SK-N-SH (cell line): ENCODE results near the gene PRLH. TPM values are rescaled to one million over a fixed set of nuclear protein-coding genes. Genes with fewer than 3 reads are reported as not detected.

Experiments
- CTCF ChIA-PET: fragments of 300-600, 350-600 bp; formaldehyde crosslinking; extraction: SDS; loops from one replicate; lab custom pipeline; 2021; lab: Yijun Ruan, JAX
- POLR2A ChIA-PET: fragments of 350-600 bp; sonication (Branson Sonifier 250); formaldehyde crosslinking; extraction: SDS; loops from one replicate; lab custom pipeline; 2020; ENCODE audit warnings: antibody characterized with exemption, inconsistent platforms; lab: Yijun Ruan, JAX
- DNase-seq: peaks from one replicate; pipeline ENCODE4 v3.0.0; 2012
- H2AFZ ChIP-seq: fragments of 200-600 bp; sonication (generic); 2 replicates; pipeline ENCODE4 v1.8.1; 2016; ENCODE audit warnings: antibody characterized with exemption, mild to moderate bottlenecking, low read depth
- H3F3A ChIP-seq: fragments of 200-600 bp; sonication (generic); replicated peaks from 2 replicates; pipeline ENCODE3; 2016; ENCODE audit warnings: antibody characterized with exemption, mild to moderate bottlenecking; ENCODE audit not compliant: insufficient read depth
- H3K27ac ChIP-seq, 2 experiments: fragments of 200-500 bp in 1 of 2; fragments of 200-600 bp in 1 of 2; sonication (Bioruptor generic) in 1 of 2; sonication (generic), shearing (Covaris generic) in 1 of 2; 2 replicates each; pipeline versions ENCODE4 v1.5.1 to v1.6.1; 2014 to 2016; ENCODE audit warnings: low read depth in 2 of 2, inconsistent platforms in 1 of 2, low read length in 1 of 2, mild to moderate bottlenecking in 1 of 2, mixed read lengths in 1 of 2
- H3K27me3 ChIP-seq: fragments of 200-600 bp; sonication (generic), shearing (Covaris generic); 2 replicates; pipeline ENCODE4 v1.6.1; 2016; ENCODE audit warnings: mixed run types; ENCODE audit not compliant: insufficient read depth
- H3K36me3 ChIP-seq, 2 experiments: fragments of 200-500 bp in 1 of 2; fragments of 200-600 bp in 1 of 2; sonication (Bioruptor generic) in 1 of 2; sonication (generic) in 1 of 2; replicated peaks in 1 of 2; 2 replicates each; pipeline versions ENCODE3 to v1.5.1; 2014 to 2016; ENCODE audit warnings: low read length in 1 of 2, mild to moderate bottlenecking in 1 of 2; ENCODE audit not compliant: insufficient read depth in 2 of 2, control insufficient read depth in 1 of 2
- H3K4me1 ChIP-seq, 2 experiments: fragments of 200-500 bp in 1 of 2; fragments of 200-600 bp in 1 of 2; sonication (Bioruptor generic) in 1 of 2; sonication (generic), shearing (Covaris generic) in 1 of 2; 2 replicates each; pipeline versions ENCODE4 v1.5.1 to v1.6.1; 2014 to 2016; ENCODE audit warnings: low read depth in 1 of 2, low read length in 1 of 2, mixed run types in 1 of 2; ENCODE audit not compliant: insufficient read depth in 2 of 2, control insufficient read depth in 1 of 2
- H3K4me2 ChIP-seq: fragments of 200-600 bp; sonication (generic), shearing (Covaris generic); 2 replicates; pipeline ENCODE4 v1.6.1; 2017; ENCODE audit warnings: mixed run types
- H3K4me3 ChIP-seq, 2 experiments: fragments of 200-500 bp in 1 of 2; fragments of 200-600 bp in 1 of 2; sonication (Bioruptor generic) in 1 of 2; sonication (generic), shearing (Covaris generic) in 1 of 2; 2 replicates each; pipeline versions ENCODE4 v1.5.1 to v1.8.1; 2014 to 2016; ENCODE audit warnings: low read depth in 2 of 2, inconsistent platforms in 1 of 2, low read length in 1 of 2, mild to moderate bottlenecking in 1 of 2, mixed read lengths in 1 of 2, moderate library complexity in 1 of 2
- H3K79me2 ChIP-seq: fragments of 200-600 bp; sonication (generic); 2 replicates; pipeline ENCODE4 v1.8.1; 2017; ENCODE audit warnings: mild to moderate bottlenecking; ENCODE audit not compliant: insufficient read depth
- H3K9ac ChIP-seq: fragments of 200-600 bp; sonication (generic); 2 replicates; pipeline ENCODE4 v1.6.1; 2017; ENCODE audit warnings: mixed run types
- H3K9me2 ChIP-seq: fragments of 200-600 bp; sonication (generic); 2 replicates; pipeline ENCODE4 v1.6.1; 2017; ENCODE audit warnings: mixed run types
- H3K9me3 ChIP-seq: fragments of 200-600 bp; sonication (generic); 2 replicates; pipeline ENCODE4 v1.6.1; 2017; ENCODE audit warnings: mixed run types, mild to moderate bottlenecking, moderate library complexity
- H4K20me1 ChIP-seq: fragments of 200-600 bp; sonication (generic); 2 replicates; pipeline ENCODE4 v1.6.1; 2017; ENCODE audit warnings: mild to moderate bottlenecking, mixed run types; ENCODE audit not compliant: insufficient read depth
- CHD2 ChIP-seq: fragments of 150-350 bp; IDR thresholded peaks from 2 replicates; pipeline ENCODE4 v1.6.1; 2018; ENCODE audit warnings: low read length; ENCODE audit not compliant: partially characterized antibody
- EP300 ChIP-seq, 2 experiments: IDR thresholded peaks; 2 replicates each; pipeline versions ENCODE4 v1.4.0 to v1.6.1; 2012; ENCODE audit warnings: borderline replicate concordance in 1 of 2, low read depth in 1 of 2, low read length in 1 of 2
- FOSL2 ChIP-seq: IDR thresholded peaks from 2 replicates; pipeline ENCODE4 v1.4.0; 2012; ENCODE audit warnings: low read depth, mild to moderate bottlenecking, moderate library complexity, borderline replicate concordance
- FOXJ3 ChIP-seq: sonication (generic); formaldehyde crosslinking; IDR thresholded peaks from 2 replicates; pipeline ENCODE4 v1.5.1; 2020; ENCODE audit warnings: mild to moderate bottlenecking, missing genetic modification reagents
- GABPA ChIP-seq: IDR thresholded peaks from 2 replicates; pipeline ENCODE4 v1.4.0; 2012; ENCODE audit warnings: low read depth, mild to moderate bottlenecking
- IRF3 ChIP-seq: fragments of 150-350 bp; IDR thresholded peaks from 2 replicates; pipeline ENCODE4 v1.6.1; 2016; ENCODE audit warnings: mild to moderate bottlenecking, low read depth, low read length
- MXI1 ChIP-seq: IDR thresholded peaks from 2 replicates; pipeline ENCODE4 v1.6.1; 2012; ENCODE audit warnings: mild to moderate bottlenecking, low read depth, low read length, improper control_type of control experiment
- NFIC ChIP-seq: IDR thresholded peaks from 2 replicates; pipeline ENCODE4 v1.4.0; 2012; ENCODE audit warnings: borderline replicate concordance
- REST ChIP-seq: IDR thresholded peaks from 2 replicates; pipeline ENCODE4 v1.6.1; 2012; ENCODE audit warnings: mild to moderate bottlenecking, low read depth, low read length, moderate library complexity
- RFX5 ChIP-seq: IDR thresholded peaks from 2 replicates; pipeline ENCODE4 v1.6.1; 2012; ENCODE audit warnings: mild to moderate bottlenecking, improper control_type of control experiment, low read length
- SMC3 ChIP-seq: IDR thresholded peaks from 2 replicates; pipeline ENCODE4 v1.6.1; 2012; ENCODE audit warnings: low read depth, low read length, improper control_type of control experiment
- TAF1 ChIP-seq: IDR thresholded peaks from 2 replicates; pipeline ENCODE4 v1.6.1; 2012; ENCODE audit warnings: low read depth, mild to moderate bottlenecking, low read length, moderate library complexity, borderline replicate concordance
- USF1 ChIP-seq: IDR thresholded peaks from 2 replicates; pipeline ENCODE4 v1.4.0; 2012; ENCODE audit warnings: low read depth, borderline replicate concordance
- WGBS: methylation state at CpG from one replicate; pipeline ENCODE4 v1.1.6; 2017; ENCODE audit warnings: low lambda C conversion rate; 5-methylcytosine and 5-hydroxymethylcytosine counted together
- polyA plus RNA-seq, 3 experiments: library from polyadenylated mRNA; depleted of rRNA; stranded (reverse); fragments of >200 nt; gene quantifications; 2 replicates each; pipeline ENCODE4 v1.2.3, GENCODE V29; 2012
- TF ChIP-seq, protein P1 (sequence below): IDR thresholded peaks from 2 replicates; pipeline ENCODE4; 2012

PRLH gene
- polyA plus RNA-seq, 1 of the 3 experiments (the other 2 are of a cell fraction) = not detected

GRCh38 chr2:237547841-237548416 lies 18.4 kb upstream of the PRLH start:
- DNase-seq = no peak
- H2AFZ ChIP-seq = no peak overlapping the region
- peaks cover 0 to 5% of the 10 kb centered on the region in 2 experiments; a peak in 1 of 4 replicates for H3K4me1 ChIP-seq
- no peak overlapping the region for H3K4me3 ChIP-seq
- peaks cover 16% of the 10 kb centered on the region for H3F3A ChIP-seq
- no peaks in the 10 kb centered on the region for H3K79me2 ChIP-seq
- CTCF ChIA-PET = interaction anchor here (1.5 to 4.9 kb wide), 3 partner anchors 24 to 35 kb away, joined by 4 to 19 read pairs (median 16); no protein-coding TSS in a partner anchor
- no peak overlapping the region for H3K27ac ChIP-seq
- H3K36me3 ChIP-seq = peaks cover 12 to 66% of the 10 kb centered on the region in 2 experiments
- POLR2A ChIA-PET = no interaction called here
- H3K9me2 ChIP-seq = no peaks in the 10 kb centered on the region
- peaks cover 5% of the 10 kb centered on the region; the same call in 1 of the 2 replicates for H3K9me3 ChIP-seq
- H3K9ac ChIP-seq = no peak overlapping the region
- no peaks in the 10 kb centered on the region for H3K27me3 ChIP-seq
- WGBS = 83% methylated on average over 7 of the region's 11 CpGs
- H3K4me2 ChIP-seq = no peak overlapping the region
- H4K20me1 ChIP-seq = no peaks in the 10 kb centered on the region
- TF ChIP-seq REST (peak; percentile 71; the same call in 1 of the 2 replicates), TAF1 (no peak)

DNA sequence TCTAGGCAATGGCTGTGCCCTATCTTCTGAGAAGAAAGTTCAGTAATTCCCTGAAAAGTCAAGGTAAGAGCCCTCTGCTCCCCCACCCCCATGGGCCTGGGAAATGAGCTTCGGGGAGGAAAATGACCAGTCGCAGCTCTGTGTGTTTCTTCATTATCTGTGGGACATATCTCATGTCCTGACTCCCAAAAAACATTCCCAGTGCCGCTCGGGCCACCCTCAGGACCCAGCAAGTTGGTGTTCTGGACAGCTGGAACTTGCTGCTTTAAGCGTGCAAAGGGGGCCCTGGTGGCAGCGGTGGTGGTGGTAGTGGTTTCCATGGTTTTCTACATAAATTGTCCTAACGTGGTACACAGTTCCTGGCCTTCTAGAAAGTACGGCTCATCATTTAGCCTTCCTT lies 17.2 kb upstream of the PRLH start:
- Histone ChIP-seq H3K4me2 (no peak overlapping the region), H3F3A (peaks cover 28% of the 10 kb centered on the region), H3K4me1 (peaks cover 0 to 5% of the 10 kb centered on the region in 2 experiments; a peak in 1 of 4 replicates), H3K9ac (no peak overlapping the region), H3K36me3 (peaks cover 18 to 79% of the 10 kb centered on the region in 2 experiments), H4K20me1 (no peaks in the 10 kb centered on the region), H3K4me3 (no peak overlapping the region), H3K9me3 (peaks cover 5% of the 10 kb centered on the region; the same call in 1 of the 2 replicates), H3K27ac (no peak overlapping the region), H2AFZ (no peak overlapping the region), H3K27me3 (no peaks in the 10 kb centered on the region), H3K9me2 (no peaks in the 10 kb centered on the region), H3K79me2 (no peaks in the 10 kb centered on the region)
- DNase-seq = no peak
- POLR2A ChIA-PET = no interaction called here
- CTCF ChIA-PET = interaction anchor here (1.8 to 4.9 kb wide), 3 partner anchors 23 to 196 kb away, joined by 5 to 19 read pairs (median 17); no protein-coding TSS in a partner anchor
- 94% methylated on average over 7 of the region's 8 CpGs for WGBS
- TF ChIP-seq TAF1 = no peak
- no peak for TF ChIP-seq MXI1
- no peak for TF ChIP-seq EP300 (IDR thresholded peaks at IDR 0.05; ENCODE audit: borderline replicate concordance in 1 of 2, low read depth in 1 of 2, low read length in 1 of 2)
- TF ChIP-seq FOXJ3 (CRISPR knock-in tag) = no peak
- no peak for TF ChIP-seq REST
- no peak for TF ChIP-seq IRF3
- TF ChIP-seq, protein P1, sequence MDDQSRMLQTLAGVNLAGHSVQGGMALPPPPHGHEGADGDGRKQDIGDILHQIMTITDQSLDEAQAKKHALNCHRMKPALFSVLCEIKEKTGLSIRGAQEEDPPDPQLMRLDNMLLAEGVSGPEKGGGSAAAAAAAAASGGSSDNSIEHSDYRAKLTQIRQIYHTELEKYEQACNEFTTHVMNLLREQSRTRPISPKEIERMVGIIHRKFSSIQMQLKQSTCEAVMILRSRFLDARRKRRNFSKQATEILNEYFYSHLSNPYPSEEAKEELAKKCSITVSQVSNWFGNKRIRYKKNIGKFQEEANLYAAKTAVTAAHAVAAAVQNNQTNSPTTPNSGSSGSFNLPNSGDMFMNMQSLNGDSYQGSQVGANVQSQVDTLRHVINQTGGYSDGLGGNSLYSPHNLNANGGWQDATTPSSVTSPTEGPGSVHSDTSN = no peak
- no peak for TF ChIP-seq GABPA
- TF ChIP-seq SMC3 = no peak
- no peak for TF ChIP-seq RFX5
- no peak for TF ChIP-seq FOSL2
- no peak for TF ChIP-seq NFIC
- TF ChIP-seq USF1 = no peak
- no peak for TF ChIP-seq CHD2
